Tibial artery (tissue), 4 donors: ENCODE measurements around the gene PTPN23.

Experiments
- DNase-seq, 2 donors: peaks; one replicate each; pipeline ENCODE4 v3.0.0-alpha.2; 2019
- H3K27ac ChIP-seq, 2 donors: fragments of 200-600 bp; sonication (generic) in 1 of 2; 1 replicate in 1 of 2; 2 replicates in 1 of 2; pipeline ENCODE4 v1.5.1; 2018 to 2019; ENCODE audit warnings: mild to moderate bottlenecking in 1 of 2
- H3K27me3 ChIP-seq, 2 donors: fragments of 200-600 bp; sonication (generic) in 1 of 2; one replicate each; pipeline versions ENCODE4 v1.5.1 to v1.6.0; 2016 to 2019
- H3K36me3 ChIP-seq, 3 donors: fragments of 200-600 bp; sonication (generic) in 2 of 3; one replicate each; pipeline ENCODE4 v1.5.1; 2016 to 2019; ENCODE audit warnings: mild to moderate bottlenecking in 2 of 3
- H3K4me1 ChIP-seq, 4 donors: fragments of 200-600 bp; sonication (generic) in 2 of 4; 1 replicate in 3 of 4; 2 replicates in 1 of 4; pipeline ENCODE4 v1.5.1; 2016 to 2019
- H3K4me3 ChIP-seq, 2 donors: fragments of 200-600 bp; sonication (generic) in 1 of 2; 1 replicate in 1 of 2; 2 replicates in 1 of 2; pipeline ENCODE4 v1.5.1; 2018 to 2019; ENCODE audit warnings: mild to moderate bottlenecking in 2 of 2
- H3K9me3 ChIP-seq, 3 donors: fragments of 200-600 bp; sonication (generic) in 1 of 3; one replicate each; pipeline ENCODE4 v1.5.1; 2016 to 2019
- CTCF ChIP-seq, 2 experiments: fragments of 200-600 bp in 1 of 2; fragments of 450-650 bp in 1 of 2; IDR thresholded peaks; one replicate each; pipeline ENCODE4 v1.5.1; 2017 to 2019; ENCODE audit warnings: antibody characterized with exemption in 2 of 2, mild to moderate bottlenecking in 1 of 2, moderate library complexity in 1 of 2
- intact Hi-C: fragments of 100-400 bp; cut with DNase I; formaldehyde crosslinking; loops from one replicate; pipeline ENCODE4 v1.15.0; 2023; ENCODE audit warnings: low total_unique reads

Gene PTPN23

DNA sequence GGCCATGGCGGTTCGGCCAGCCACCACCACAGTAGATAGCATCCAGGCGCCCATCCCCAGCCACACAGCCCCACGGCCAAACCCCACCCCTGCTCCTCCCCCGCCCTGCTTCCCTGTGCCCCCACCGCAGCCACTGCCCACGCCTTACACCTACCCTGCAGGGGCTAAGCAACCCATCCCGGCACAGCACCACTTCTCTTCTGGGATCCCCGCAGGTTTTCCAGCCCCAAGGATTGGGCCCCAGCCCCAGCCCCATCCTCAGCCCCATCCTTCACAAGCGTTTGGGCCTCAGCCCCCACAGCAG, 29.5 kb downstream of the PTPN23 start:
- no peak overlapping the region for H3K4me3 ChIP-seq
- no peak overlapping the region for H3K27ac ChIP-seq
- DNase-seq: no peak
- H3K9me3 ChIP-seq: no peaks in the 10 kb centered on the region
- intact Hi-C loops: no loop called here
- peaks cover 66 to 98% (median 91%) of the 10 kb centered on the region in 3 donors for H3K36me3 ChIP-seq
- no peaks in the 10 kb centered on the region for H3K27me3 ChIP-seq
- H3K4me1 ChIP-seq: peaks cover 0 to 16% (median 9%) of the 10 kb centered on the region in 4 donors
- no peak for TF ChIP-seq CTCF (IDR thresholded peaks at IDR 0.05)

GRCh38 chr3:47410801-47411646, 30.2 kb downstream of the PTPN23 start:
- H3K36me3 ChIP-seq: peaks cover 66 to 100% (median 88%) of the 10 kb centered on the region in 3 donors
- no peak overlapping the region for H3K27ac ChIP-seq
- DNase-seq: no peak
- TF ChIP-seq CTCF (IDR thresholded peaks at IDR 0.05): no peak
- no peaks in the 10 kb centered on the region for H3K9me3 ChIP-seq
- intact Hi-C loops: no loop called here
- H3K4me3 ChIP-seq: no peak overlapping the region
- H3K4me1 ChIP-seq: peaks cover 0 to 10% (median 2%) of the 10 kb centered on the region in 4 donors
- H3K27me3 ChIP-seq: no peaks in the 10 kb centered on the region

DNA sequence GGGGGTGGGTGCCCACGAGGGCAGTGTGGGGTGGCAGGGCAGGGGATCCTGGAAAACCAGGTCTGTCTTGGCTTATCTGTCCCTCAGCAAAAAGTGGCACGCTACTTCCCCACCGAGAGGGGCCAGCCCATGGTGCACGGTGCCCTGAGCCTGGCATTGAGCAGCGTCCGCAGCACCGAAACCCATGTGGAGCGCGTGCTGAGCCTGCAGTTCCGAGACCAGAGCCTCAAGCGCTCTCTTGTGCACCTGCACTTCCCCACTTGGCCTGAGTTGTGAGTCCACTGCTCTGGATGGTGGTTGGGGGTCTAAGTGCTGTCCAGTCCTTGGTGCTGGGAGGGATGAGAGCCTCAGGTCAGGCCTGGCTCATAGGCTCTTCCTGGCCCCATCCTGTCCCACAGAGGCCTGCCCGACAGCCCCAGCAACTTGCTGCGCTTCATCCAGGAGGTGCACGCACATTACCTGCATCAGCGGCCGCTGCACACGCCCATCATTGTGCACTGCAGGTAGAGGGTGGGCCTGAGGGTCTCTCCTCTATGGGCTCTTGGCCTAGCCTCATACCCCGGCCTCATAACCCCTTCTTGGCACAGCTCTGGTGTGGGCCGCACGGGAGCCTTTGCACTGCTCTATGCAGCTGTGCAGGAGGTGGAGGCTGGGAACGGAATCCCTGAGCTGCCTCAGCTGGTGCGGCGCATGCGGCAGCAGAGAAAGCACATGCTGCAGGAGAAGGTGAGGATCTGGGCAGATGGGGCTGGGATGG, 31.1 kb downstream of the PTPN23 start:
- intact Hi-C loops: no loop called here
- no peak for DNase-seq
- Histone ChIP-seq H3K36me3 (peaks cover 66 to 97% (median 81%) of the 10 kb centered on the region in 3 donors), H3K4me1 (peaks cover 0 to 5% (median 0%) of the 10 kb centered on the region in 4 donors), H3K9me3 (no peaks in the 10 kb centered on the region), H3K4me3 (no peak overlapping the region), H3K27me3 (no peaks in the 10 kb centered on the region), H3K27ac (no peak overlapping the region)
- no peak for TF ChIP-seq CTCF (IDR thresholded peaks at IDR 0.05)

- H3K27ac ChIP-seq: no peak overlapping the region
- peaks cover 0 to 5% (median 0%) of the 10 kb centered on the region in 4 donors for H3K4me1 ChIP-seq
- intact Hi-C loops: no loop called here
- no peaks in the 10 kb centered on the region for H3K27me3 ChIP-seq
- H3K36me3 ChIP-seq: peaks cover 65 to 97% (median 81%) of the 10 kb centered on the region in 3 donors
- no peak overlapping the region for H3K4me3 ChIP-seq
- TF ChIP-seq CTCF (IDR thresholded peaks at IDR 0.05): no peak
- no peak for DNase-seq
- no peaks in the 10 kb centered on the region for H3K9me3 ChIP-seq
Measured at GRCh38 chr3:47412453-47412756, 31.6 kb downstream of the PTPN23 start.

DNA sequence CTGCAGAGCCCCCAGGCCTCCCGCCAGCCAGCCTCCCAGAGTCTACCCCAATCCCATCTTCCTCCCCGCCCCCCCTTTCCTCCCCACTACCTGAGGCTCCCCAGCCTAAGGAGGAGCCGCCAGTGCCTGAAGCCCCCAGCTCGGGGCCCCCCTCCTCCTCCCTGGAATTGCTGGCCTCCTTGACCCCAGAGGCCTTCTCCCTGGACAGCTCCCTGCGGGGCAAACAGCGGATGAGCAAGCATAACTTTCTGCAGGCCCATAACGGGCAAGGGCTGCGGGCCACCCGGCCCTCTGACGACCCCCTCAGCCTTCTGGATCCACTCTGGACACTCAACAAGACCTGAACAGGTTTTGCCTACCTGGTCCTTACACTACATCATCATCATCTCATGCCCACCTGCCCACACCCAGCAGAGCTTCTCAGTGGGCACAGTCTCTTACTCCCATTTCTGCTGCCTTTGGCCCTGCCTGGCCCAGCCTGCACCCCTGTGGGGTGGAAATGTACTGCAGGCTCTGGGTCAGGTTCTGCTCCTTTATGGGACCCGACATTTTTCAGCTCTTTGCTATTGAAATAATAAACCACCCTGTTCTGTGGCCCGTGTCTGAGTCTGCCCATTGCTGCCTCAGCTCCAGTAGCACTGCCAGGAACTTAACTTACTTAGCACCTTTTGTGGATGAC, 32.2 kb downstream of the PTPN23 start:
- H3K36me3 ChIP-seq: peaks cover 61 to 96% (median 78%) of the 10 kb centered on the region in 3 donors
- H3K4me1 ChIP-seq: peaks cover 0 to 5% (median 0%) of the 10 kb centered on the region in 4 donors
- no peak for TF ChIP-seq CTCF (IDR thresholded peaks at IDR 0.05)
- no peaks in the 10 kb centered on the region for H3K27me3 ChIP-seq
- intact Hi-C loops: no loop called here
- DNase-seq: no peak
- no peak overlapping the region for H3K4me3 ChIP-seq
- H3K9me3 ChIP-seq: no peaks in the 10 kb centered on the region
- no peak overlapping the region for H3K27ac ChIP-seq
